ENCODE measurements around the gene GREB1L.

Gene GREB1L

DNA sequence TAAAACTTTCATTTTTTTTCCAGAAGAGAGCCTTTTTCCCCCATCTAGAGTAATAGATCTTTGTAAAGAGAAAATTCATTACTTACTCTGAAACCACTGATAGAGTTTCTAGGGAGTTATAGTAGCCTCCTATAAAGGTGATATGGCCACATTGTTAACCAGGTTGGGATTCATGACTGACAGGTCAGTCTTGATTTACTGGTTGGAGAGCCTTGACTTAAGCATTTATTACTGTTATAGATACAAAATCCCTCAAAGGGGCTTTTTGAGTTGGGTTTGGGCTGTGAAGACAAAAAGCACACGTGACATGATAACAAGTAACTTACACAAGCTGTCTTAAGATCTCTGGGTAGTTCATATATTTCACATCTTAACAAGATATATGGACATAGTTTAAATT, 141.0 kb downstream of the GREB1L start:
- DNase-seq = no peak

DNA sequence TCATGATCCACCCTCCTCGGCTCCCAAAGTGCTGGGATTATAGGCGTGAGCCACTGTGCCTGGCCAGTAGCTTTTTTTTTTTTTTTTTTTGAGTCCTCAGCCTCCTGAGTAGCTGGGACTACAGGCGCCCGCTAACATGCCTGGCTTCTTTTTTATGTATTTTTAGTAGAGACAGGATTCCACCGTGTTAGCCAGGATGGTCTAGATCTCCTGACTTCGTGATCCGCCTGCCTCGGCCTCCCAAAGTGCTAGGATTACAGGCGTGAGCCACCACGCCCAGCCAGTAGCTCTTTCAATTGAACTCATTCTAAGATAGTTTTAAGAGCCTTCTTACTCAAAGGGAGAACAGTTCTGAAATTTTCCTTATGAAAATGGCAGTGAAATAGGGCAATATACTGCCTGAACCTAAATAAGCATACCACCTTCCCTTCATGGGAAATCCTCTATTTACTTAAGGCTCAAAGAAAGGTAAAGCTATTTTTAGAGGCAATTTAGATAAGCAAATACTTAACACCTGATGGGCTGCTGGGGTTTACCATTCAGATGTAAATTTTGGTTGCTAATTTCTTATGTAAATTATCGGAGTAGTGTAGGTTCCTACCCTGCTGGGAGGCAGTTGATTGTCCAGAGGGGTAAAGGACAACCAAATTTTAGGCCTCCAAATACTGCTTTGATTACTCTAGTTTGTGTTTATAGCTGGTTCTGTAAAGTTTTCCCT, 144.7 kb downstream of the GREB1L start:
- DNase-seq = no peak

DNA sequence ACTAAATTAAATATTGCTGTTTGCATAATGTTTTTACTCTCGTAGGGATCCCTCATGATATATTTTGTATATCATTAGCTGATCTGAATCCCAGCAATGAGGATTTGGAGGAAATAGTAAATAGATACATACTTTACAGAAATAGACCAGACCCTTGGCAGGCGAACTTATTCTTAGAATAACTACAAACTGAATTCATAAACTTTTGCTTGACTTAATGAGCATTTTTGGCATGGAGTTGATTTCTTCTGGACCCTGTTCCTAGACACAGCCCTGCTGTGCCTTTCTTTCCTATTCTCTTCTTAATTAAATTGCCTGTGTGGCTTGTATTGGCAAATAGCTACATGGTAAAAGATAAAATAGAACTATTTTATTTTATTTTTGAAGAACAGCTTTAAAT, 145.9 kb downstream of the GREB1L start:
- DNase-seq = no peak

DNA sequence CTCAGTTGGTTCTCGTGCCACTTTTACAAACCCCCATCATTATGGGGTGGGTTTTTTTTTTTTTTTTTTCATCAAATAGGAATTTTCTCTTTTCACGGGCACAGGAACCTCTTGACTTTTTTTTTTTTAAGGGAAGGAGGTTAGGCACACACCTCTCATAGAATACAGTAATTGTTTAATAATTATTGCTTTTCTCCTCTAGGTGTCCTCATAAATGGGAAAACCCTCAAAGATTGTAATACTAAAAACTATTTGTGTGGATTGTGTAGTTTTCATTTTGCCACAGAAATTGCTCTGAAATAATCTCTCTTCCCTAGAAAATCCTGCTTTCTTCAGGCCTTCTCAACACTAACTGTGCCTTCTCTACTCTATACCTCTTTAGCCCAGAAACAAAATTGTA, 147.3 kb downstream of the GREB1L start:
- DNase-seq = no peak

DNA sequence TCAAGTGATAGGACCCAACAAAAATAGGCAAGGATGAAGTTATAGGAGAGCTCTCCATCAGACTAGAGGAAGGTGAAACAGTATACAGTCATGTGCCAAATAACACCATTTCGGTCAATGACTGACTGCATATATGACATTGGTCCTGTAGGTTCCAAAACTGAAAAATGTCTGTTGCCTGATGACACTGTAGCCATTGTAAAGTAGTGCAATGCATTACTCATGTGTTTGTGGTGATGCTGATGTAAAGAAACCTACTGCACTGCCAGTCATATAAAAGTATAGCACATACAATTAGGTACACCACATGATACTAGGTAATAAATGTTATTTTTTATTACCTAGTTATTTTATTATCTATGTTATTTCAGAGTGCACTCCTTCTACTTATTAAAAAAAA, 147.9 kb downstream of the GREB1L start:
- no peak for DNase-seq

DNA sequence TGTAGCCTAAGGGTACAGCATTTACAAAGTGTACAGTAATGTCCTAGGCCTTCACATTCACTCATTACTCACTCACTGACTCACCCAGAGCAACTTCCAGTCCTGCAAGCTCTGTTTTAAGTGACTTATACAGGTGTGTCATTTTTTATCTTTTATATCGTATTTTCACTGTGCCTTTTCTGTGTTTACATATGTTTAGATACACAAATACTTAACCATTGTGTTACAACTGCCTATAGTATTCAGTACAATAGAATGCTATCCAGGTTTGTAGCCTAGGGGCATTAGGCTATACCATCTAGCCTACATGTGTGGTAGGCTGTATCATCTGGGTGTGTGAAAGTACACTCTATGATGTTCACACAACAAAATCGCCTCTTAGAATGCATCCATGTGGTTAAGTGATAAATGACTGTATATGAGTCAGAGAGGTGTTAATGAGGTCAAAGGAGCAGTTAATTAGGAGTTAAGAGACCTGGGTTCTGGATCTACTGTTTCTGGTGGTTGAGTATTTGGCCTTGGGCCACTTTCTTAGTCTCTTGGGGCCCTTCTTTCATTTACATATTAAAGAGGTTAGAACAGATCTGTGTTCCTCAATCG, 149.1 kb downstream of the GREB1L start:
- no peak for DNase-seq

DNA sequence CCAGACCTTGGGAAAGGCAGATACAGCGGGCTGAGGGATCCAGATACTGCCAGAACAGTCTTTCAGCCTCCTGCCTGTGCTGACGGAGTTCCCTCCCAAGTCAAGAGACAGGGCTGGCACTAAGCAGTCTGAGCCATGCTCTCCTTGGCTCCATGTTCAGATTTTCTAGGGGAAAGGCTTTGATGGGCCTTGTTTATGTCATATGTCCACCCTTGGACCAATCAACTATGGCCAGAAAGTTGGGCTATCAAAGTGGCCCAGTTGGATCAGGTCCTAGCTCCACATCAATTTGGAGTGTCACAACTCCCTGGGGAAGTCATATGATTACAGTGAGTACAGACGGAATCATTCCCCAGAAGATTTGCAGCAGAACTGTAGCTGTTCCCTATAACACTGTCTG, 152.0 kb downstream of the GREB1L start:
- DNase-seq = no peak

DNA sequence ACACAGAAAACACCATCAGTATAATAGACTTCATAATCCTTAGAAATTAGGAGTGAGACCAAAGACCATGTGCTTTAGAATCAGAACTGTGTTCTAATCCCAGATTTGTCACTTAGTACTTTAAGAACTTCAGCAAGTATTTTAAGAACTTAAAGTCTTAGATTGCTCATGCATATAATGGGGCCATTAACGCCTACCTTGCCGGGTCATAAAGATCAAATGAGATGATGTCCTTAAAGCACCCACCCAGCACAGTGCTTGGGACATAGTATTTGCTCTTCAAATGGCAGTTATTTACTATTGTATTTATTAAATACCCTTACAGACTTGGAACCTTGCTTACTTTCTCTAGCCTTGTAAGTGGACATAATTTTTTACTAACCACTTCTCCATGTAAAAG, 156.1 kb downstream of the GREB1L start:
- DNase-seq = no peak

DNA sequence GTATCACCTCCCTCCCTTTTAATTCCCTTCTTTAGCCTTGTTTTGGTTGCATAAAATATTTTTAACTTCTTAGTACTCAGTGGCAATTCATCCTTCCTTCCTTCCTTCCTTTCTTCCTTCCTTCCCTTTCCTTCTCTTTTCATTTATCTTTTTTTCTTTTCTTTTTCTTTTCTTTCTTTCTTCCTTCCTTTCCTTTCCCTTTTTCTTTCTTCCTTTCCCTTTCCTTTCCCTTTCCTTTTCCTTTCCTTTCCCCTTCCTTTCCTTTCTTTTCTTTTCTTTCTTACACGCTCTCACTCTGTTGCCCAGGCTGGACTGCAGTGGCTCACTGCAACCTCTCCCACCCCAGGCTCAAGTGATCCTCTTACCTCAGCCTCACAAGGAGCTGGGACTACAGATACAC, 160.2 kb downstream of the GREB1L start:
- no peak for DNase-seq

DNA sequence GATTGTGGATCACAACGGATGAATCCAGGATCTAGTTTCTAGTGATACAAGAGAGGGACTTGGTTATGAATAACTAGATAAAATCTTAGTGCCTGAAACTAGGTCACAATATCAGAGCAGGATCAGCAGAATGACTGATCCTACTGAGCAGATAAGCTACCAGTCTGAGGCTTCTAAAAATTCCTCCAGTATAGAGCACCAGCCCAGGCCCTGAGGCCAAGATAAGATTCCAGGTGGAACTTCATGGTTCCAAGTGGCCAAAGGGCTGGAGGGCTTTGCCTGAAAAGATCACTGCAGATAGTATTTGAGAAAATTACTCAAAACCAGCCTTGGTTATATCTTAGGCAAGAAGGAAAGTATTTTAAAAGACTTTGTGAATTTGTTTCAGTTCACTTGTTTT, 162.4 kb downstream of the GREB1L start:
- no peak for DNase-seq

DNA sequence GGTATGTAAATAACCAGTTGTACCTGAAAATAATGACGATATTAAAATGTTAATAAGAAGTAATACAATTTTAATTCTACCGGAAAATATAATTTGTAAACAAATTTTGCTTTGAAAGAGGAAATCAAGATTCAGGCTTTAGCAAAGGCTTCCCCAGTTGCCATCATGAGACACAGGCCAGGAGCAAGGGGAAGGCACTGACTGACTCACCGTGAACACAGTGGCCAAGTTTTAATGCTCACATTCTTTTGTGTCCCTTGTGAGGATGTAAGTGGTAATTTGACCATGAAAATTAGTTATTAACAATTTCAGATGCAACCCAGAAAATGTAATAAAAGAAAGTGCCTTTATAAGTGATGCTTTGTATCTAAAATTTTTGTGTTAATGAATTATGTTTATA, 164.1 kb downstream of the GREB1L start:
- DNase-seq = no peak

DNA sequence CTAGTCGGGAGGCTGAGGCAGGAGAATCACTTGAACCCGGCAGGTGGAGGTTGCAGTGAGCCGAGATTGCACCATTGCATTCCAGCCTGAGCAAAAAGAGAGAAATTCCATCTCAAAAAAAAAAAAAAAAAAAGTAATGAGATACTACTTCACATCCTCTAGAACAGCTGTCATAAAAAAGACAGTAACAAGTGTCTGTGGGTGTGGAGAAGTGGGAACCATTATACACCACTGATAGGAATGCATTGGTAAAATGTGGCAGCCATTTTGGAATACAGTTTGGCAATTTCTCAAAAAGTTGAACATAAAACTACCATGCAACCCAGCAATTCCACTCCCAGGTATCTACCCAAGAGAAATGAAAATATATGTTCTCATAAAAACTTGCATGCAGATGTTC, 166.6 kb downstream of the GREB1L start:
- no peak for DNase-seq

DNA sequence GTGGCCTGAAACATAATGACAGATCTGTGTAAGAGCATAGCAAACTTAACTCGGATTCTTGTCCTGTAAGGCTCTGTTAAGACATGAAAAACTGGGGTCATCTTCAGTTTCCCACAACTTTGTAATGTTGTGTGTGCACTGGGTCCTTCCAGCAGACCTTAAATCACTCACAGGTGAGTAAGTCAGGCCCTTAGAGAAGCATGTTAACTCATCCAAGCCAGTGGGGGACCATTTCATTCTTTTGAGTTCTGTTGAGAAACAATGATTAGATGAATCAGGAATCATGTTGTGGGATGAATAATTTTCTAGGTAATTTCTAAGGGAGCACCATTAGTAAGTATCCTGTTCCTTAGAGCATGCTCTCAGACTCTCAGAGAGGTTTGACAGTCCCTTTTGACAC, 191.4 kb downstream of the GREB1L start:
- no peak for DNase-seq

DNA sequence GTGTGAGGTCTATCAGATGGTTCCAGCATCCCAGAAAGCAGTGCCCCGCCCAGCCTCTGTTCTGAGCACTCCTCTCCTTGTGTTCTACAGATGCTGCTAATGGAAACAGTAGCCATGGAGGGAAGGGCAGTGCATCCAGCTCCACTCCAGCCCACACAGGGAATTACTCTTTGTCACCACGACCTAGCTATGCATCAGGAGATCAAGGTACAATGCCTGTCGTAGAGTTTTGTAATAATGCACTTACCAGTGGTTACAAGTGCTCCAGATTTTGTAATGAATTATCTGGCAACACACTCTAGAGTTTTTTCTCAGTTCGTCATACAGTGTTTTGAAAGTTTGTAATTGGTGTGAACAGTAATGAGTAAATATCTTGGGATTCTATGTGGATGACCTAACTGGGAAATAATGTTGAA, 197.4 kb downstream of the GREB1L start:
- DNase-seq = no peak

DNA sequence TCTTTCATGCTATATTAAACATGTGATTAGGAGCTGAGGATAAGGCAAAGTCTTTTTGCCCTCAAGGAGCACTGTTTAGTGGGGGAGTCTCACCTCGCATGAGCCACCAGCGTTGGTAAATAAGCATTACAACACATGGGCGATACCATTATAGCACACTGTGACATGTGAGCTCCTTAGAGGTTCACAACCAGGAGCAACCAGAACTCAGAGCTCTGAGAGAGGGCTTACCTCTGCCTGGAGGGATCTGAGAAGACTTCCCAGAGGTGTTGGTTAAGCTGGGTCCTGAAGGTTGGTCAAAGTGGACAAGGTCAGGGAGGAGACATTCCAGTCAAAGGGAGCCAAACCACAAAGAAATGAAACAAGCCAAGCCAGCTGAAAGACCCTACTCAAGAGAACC, 199.6 kb downstream of the GREB1L start:
- DNase-seq = no peak

DNA sequence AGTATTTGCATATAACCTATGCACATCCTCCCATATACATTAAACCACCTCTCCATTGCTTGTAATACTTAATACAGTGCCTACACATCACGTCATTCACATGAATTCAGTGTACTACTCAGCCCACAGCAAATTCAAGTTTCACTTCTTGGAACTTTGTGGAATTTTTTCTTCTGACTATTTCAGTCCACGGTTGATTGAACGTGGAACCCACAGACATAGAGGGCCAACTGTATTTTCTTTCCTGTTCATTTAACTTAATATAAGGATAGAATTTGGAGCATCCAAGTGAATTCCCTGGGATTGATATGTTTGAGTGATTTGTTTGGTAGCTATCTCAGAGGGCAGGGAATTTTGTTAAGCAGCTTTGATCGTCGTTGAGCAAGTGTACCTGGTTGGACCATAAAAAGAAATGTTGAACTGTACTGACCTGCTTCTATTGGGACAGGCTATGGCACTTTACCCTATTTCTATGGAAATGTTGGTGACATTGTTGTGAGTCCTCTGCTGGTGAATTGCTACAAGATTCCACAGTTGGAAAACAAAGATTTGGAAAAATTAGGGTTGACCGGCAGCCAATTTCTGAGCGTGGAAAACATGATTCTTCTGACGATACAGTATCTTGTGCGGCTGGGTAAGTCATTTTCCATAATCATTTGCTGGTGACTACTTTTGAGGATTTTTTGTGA, 201.9 kb downstream of the GREB1L start:
- DNase-seq = no peak

DNA sequence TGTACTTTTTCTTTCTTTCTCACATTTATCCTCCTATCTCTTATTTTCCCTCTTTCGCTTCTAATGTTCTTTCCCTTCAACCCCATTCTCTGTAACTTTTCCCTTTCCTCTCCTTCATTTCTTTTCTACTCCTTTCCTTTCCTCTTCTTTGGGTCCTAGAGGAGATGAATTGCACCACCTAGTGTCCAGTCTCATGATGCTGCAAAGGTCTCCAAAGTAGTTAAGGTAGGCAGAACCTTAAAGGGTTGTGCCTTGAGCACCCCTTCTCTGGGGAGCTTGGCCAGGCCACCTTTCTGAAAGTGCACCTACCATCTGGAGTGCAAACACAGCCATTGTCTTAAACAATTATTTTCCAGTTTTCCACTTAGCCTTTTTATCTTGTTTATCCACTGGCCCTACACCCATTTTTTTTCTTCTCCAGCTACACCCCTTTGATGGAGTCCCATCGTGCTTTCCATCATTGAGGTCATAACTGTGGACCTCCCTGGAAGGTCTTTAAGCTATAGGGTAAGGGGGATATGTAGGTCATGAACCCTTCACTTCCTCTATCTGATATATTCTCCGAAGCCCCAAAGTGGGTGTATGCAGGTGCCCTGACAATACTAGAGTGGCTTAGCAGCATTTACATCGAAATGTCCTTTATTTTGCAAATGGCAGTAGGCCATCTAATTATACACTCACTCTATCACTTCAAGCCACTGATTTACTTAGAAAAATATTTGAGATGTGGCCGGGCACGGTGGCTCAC, 202.6 kb downstream of the GREB1L start:
- DNase-seq = no peak

DNA sequence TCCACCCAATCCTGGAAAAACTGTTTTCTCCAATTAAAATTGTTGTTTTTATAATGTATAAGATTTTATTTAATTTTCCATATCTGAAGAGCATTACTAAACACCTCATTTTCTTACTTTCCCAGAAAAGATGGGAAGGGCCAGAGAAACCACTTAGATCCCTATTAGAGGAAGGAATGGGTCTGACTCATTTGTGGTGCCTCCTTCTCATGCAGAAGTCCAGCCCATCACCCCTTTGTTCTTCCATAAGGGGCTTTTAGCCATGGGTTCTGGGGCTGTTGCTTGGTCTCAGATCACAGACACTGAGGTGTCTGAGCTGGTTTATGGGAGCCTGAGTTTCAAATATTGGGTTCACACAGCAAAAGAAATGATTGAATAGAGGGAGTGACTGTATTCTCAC, 206.3 kb downstream of the GREB1L start:
- no peak for DNase-seq

DNA sequence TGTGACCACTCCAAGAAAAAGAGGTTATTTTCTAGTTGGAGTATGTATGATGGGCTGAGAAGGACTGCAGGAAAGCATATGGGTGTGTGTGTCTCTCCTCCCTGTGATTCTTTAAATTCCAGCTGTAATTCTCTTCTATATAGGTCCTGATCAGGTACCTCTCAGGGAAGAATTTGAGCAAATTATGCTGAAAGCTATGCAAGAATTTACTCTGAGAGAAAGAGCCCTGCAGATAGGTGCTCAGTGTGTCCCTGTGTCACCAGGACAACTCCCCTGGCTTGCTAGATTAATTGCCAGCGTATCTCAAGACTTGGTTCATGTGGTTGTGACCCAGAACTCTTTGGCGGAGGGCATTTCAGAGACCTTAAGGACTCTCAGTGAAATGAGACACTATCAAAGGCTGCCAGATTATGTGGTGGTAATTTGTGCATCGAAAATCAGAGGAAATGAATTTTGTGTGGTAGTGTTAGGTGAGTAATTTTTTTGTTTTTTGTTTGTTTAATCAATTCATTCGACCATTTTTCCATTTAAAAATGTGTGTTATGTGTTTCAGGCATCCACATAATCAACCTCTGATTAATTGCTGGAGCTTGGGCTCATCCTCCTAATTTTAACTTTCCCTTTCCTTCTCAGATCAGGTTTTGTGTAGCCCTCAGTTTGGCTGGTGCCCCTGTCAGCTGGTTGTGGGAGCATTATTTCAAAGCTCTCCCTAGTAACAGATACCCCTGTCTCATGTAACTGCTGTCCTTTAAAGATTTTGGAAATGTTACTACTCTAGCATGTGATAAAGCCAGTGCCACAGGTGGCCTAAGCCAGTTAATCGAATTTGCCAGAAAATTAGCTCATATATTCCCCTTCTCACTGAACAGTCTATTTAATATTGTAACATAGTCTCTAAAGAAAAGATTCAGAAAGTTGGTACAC, 207.6 kb downstream of the GREB1L start:
- no peak for DNase-seq

DNA sequence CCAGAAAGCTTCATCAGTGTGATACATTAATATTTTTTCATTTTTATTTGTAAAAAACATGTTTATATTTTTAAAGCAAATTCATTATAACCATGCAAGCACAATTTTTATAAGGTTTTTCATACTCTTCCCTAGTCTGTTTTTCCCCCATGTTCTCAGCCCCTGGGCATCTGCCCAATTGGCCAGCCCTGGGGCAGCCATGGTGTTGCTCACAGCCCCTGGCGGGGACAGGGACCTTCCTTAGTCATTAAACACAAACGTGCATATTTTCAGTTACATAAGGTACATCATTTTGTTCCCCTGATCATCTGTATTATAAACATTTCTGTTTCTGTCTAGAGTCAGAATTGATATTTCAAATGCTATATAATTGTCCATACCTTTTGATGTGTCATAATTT, 208.5 kb downstream of the GREB1L start:
- no peak for DNase-seq

DNA sequence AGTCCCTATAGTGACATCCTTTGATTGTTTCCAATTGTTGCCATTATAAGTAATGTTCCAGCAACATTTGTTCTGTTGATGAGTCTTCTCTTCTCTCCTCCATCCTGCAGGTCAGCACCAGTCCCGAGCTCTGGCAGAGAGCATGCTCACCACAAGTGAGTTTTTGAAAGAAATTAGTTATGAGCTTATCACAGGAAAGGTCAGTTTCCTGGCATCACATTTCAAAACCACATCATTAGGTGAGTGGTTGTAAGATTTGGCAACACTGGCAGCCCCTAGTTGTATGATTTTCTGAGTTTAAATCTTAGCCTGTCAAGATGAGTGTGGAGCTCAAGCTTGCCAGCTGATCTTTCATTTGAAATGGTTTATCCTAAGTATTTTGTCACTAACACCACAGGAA, 208.9 kb downstream of the GREB1L start:
- DNase-seq = no peak

DNA sequence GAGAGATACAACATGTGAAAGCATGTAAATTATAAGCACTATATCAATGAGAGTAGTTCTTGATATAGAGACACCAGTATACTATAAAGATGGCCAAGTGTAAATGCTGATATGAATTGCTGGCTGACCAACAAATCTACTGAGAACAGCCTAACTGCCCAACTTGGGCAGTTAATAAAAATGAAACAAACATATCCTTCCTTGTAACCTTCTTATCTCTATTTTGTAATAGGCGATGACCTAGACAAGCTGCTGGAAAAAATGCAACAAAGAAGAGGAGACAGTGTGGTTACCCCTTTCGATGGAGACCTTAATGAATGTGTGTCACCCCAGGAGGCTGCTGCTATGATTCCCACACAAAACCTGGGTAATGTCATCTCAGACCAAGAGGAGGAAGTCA, 209.8 kb downstream of the GREB1L start:
- no peak for DNase-seq

Data from NCI-H187 (cell line).